ENCODE results near the gene CMTM8. TPM values are rescaled to one million over a fixed set of nuclear protein-coding genes. Genes with fewer than 3 reads are reported as not detected.

CMTM8 gene
- total RNA-seq, 6 experiments from 2014 or later, result 13.3 to 27.1 (median 20.9) TPM

- intact Hi-C loops (cut with DNase I), result no loop called here
- no peaks in the 10 kb centered on the region for H3K36me3 ChIP-seq
- peak overlapping the region; percentile 70 to 88 (median 75) for H3K4me3 ChIP-seq
- peaks cover 0 to 6% (median 0%) of the 10 kb centered on the region in 4 donors for H3K4me1 ChIP-seq
- H3K27me3 ChIP-seq, result no peaks in the 10 kb centered on the region
- WGBS (ENCODE audit: insufficient coverage, low coverage, low lambda C conversion rate, missing lambda C conversion rate), result 41% methylated on average over 11 of the region's 18 CpGs
- H3K27ac ChIP-seq, result peak overlapping the region; percentile 34 to 89 (median 81)
- no peaks in the 10 kb centered on the region for H3K9me3 ChIP-seq
- ATAC-seq (peak; percentile 40 to 58 (median 51)), DNase-seq (peak in 1 of 3 donors; percentile 42)
- no peak for TF ChIP-seq CTCF (IDR thresholded peaks at IDR 0.05)
- TF ChIP-seq POLR2A (IDR thresholded peaks at IDR 0.05), result no peak
Measured at GRCh38 chr3:32392536-32393302, 154.2 kb downstream of the CMTM8 start.

- intact Hi-C loops (cut with DNase I), result no loop called here
- Histone ChIP-seq H3K27me3 (no peaks in the 10 kb centered on the region), H3K4me3 (no peak overlapping the region), H3K36me3 (no peaks in the 10 kb centered on the region), H3K9me3 (no peaks in the 10 kb centered on the region), H3K27ac (no peak overlapping the region), H3K4me1 (peaks cover 0 to 6% (median 0%) of the 10 kb centered on the region in 4 donors)
- TF ChIP-seq CTCF (IDR thresholded peaks at IDR 0.05) (no peak), POLR2A (IDR thresholded peaks at IDR 0.05) (no peak)
- 21% methylated on average over 2 of the region's 2 CpGs for WGBS (ENCODE audit: insufficient coverage, low coverage, low lambda C conversion rate, missing lambda C conversion rate)
- DNase-seq (no peak), ATAC-seq (no peak)
Measured at GRCh38 chr3:32395496-32395895, 157.0 kb downstream of the CMTM8 start.

GRCh38 chr3:32397941-32398340 is 159.5 kb downstream of the CMTM8 start:
- Histone ChIP-seq H3K4me3 (no peak overlapping the region), H3K27me3 (no peaks in the 10 kb centered on the region), H3K27ac (no peak overlapping the region), H3K4me1 (peaks cover 0 to 8% (median 3%) of the 10 kb centered on the region in 4 donors), H3K36me3 (no peaks in the 10 kb centered on the region), H3K9me3 (no peaks in the 10 kb centered on the region)
- TF ChIP-seq CTCF (IDR thresholded peaks at IDR 0.05) (no peak), POLR2A (IDR thresholded peaks at IDR 0.05) (no peak)
- DNase-seq (no peak), ATAC-seq (no peak)
- WGBS (ENCODE audit: insufficient coverage, low coverage, low lambda C conversion rate, missing lambda C conversion rate), result 39% methylated on average over 2 of the region's 2 CpGs
- intact Hi-C loops (cut with DNase I), result no loop called here

GRCh38 chr3:32398531-32398930 is 160.1 kb downstream of the CMTM8 start:
- 39% methylated on average over 10 of the region's 10 CpGs for WGBS (ENCODE audit: insufficient coverage, low coverage, low lambda C conversion rate, missing lambda C conversion rate)
- intact Hi-C loops (cut with DNase I), result no loop called here
- ATAC-seq, result peak; percentile 21 to 37 (median 36)

More at GRCh38 chr3:32398531-32398930, 160.1 kb downstream of the CMTM8 start:
- Histone ChIP-seq H3K27me3 (no peaks in the 10 kb centered on the region), H3K36me3 (no peaks in the 10 kb centered on the region), H3K27ac (peak overlapping the region in 1 of 3 donors; percentile 41), H3K9me3 (no peaks in the 10 kb centered on the region), H3K4me1 (peaks cover 0 to 8% (median 3%) of the 10 kb centered on the region in 4 donors), H3K4me3 (no peak overlapping the region)
- TF ChIP-seq CTCF (IDR thresholded peaks at IDR 0.05) (no peak), POLR2A (IDR thresholded peaks at IDR 0.05) (no peak)
- peak in 2 of 3 donors; percentile 54 to 70 for DNase-seq

All from right lobe of liver (tissue), 6 donors.